ENCODE measurements around the gene GCG.

DNA sequence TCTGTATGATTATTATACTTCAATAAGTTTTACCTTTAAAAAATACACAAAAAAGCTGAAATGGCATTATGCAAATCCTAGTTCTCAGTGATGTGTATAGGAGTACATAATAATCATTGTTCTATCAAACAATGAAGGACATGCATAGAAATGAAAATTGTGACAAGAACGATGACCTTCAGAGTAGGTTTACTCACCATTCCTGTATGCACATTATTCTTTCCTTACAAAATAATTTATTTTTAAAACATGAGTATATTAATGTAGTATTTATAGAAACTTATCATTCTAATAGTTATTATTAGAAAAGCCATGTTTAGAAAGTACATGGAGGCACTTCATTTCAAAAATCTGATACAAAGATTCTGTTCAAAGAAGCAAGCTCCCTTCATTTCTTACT is 45.3 kb downstream of the GCG start:
- TF ChIP-seq JUND (IDR thresholded peaks at IDR 0.05) (no peak), EGR1 (IDR thresholded peaks at IDR 0.05; ENCODE audit: low read depth in 2 of 2) (no peak), SP1 (IDR thresholded peaks at IDR 0.05) (no peak), YY1 (IDR thresholded peaks at IDR 0.05) (no peak)
- TF ChIP-seq, protein P1, sequence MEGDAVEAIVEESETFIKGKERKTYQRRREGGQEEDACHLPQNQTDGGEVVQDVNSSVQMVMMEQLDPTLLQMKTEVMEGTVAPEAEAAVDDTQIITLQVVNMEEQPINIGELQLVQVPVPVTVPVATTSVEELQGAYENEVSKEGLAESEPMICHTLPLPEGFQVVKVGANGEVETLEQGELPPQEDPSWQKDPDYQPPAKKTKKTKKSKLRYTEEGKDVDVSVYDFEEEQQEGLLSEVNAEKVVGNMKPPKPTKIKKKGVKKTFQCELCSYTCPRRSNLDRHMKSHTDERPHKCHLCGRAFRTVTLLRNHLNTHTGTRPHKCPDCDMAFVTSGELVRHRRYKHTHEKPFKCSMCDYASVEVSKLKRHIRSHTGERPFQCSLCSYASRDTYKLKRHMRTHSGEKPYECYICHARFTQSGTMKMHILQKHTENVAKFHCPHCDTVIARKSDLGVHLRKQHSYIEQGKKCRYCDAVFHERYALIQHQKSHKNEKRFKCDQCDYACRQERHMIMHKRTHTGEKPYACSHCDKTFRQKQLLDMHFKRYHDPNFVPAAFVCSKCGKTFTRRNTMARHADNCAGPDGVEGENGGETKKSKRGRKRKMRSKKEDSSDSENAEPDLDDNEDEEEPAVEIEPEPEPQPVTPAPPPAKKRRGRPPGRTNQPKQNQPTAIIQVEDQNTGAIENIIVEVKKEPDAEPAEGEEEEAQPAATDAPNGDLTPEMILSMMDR (IDR thresholded peaks at IDR 0.05; ENCODE audit: low read depth, low read length, missing input control): no peak
- TF ChIP-seq, protein P2, sequence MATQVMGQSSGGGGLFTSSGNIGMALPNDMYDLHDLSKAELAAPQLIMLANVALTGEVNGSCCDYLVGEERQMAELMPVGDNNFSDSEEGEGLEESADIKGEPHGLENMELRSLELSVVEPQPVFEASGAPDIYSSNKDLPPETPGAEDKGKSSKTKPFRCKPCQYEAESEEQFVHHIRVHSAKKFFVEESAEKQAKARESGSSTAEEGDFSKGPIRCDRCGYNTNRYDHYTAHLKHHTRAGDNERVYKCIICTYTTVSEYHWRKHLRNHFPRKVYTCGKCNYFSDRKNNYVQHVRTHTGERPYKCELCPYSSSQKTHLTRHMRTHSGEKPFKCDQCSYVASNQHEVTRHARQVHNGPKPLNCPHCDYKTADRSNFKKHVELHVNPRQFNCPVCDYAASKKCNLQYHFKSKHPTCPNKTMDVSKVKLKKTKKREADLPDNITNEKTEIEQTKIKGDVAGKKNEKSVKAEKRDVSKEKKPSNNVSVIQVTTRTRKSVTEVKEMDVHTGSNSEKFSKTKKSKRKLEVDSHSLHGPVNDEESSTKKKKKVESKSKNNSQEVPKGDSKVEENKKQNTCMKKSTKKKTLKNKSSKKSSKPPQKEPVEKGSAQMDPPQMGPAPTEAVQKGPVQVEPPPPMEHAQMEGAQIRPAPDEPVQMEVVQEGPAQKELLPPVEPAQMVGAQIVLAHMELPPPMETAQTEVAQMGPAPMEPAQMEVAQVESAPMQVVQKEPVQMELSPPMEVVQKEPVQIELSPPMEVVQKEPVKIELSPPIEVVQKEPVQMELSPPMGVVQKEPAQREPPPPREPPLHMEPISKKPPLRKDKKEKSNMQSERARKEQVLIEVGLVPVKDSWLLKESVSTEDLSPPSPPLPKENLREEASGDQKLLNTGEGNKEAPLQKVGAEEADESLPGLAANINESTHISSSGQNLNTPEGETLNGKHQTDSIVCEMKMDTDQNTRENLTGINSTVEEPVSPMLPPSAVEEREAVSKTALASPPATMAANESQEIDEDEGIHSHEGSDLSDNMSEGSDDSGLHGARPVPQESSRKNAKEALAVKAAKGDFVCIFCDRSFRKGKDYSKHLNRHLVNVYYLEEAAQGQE (IDR thresholded peaks at IDR 0.05): no peak
